PC-9 (cell line): ENCODE measurements around the gene RASAL2. TPM values are rescaled to one million over a fixed set of nuclear protein-coding genes. Genes with fewer than 3 reads are reported as not detected.

Experiments
- BruUV-seq: library from RNA; stranded (reverse); fragments of 400-500 nt; replicated peaks from 2 replicates; lab custom pipeline; 2021; lab: Mats Ljungman, UMichigan
- CTCF ChIA-PET: fragments of 300-600 bp; sonication (Branson Sonifier 250); formaldehyde crosslinking; loops from one replicate; lab custom pipeline; 2022; ENCODE audit warnings: antibody characterized with exemption; lab: Charles Lee
- POLR2A ChIA-PET: fragments of 300-600 bp; sonication (Branson Sonifier 250); formaldehyde crosslinking; loops from one replicate; lab custom pipeline; 2022; ENCODE audit warnings: antibody characterized with exemption; ENCODE audit not compliant: unreplicated experiment; lab: Charles Lee
- DNase-seq, 2 experiments: peaks; one replicate each; pipeline versions ENCODE4 v3.0.0 to v3.0.0-alpha.2; 2015 to 2022; ENCODE audit warnings: mixed read lengths in 1 of 2
- H2AFZ ChIP-seq: fragments of 200-600 bp; sonication (generic); 2 replicates; pipeline ENCODE4 v1.8.1; 2017; ENCODE audit warnings: antibody characterized with exemption
- H3F3A ChIP-seq: fragments of 200-600 bp; sonication (generic); 2 replicates; pipeline ENCODE4 v1.8.1; 2017; ENCODE audit warnings: antibody characterized with exemption, mild to moderate bottlenecking, low read depth; ENCODE audit not compliant: insufficient read depth
- H3K27ac ChIP-seq: fragments of 200-600 bp; sonication (generic); 2 replicates; pipeline ENCODE4 v1.6.1; 2016; ENCODE audit warnings: mixed run types
- H3K27me3 ChIP-seq: fragments of 200-600 bp; sonication (generic); 2 replicates; pipeline ENCODE4 v1.6.1; 2016; ENCODE audit warnings: low read depth, mixed run types; ENCODE audit not compliant: insufficient read depth
- H3K36me3 ChIP-seq: fragments of 200-600 bp; sonication (generic); 2 replicates; pipeline ENCODE4 v1.6.1; 2016; ENCODE audit warnings: low read depth, mixed run types
- H3K4me1 ChIP-seq: fragments of 200-600 bp; sonication (generic); replicated peaks from 2 replicates; pipeline ENCODE4 v1.6.1; 2016; ENCODE audit warnings: mixed run types; ENCODE audit not compliant: insufficient read depth
- H3K4me2 ChIP-seq: fragments of 200-600 bp; sonication (generic); 2 replicates; pipeline ENCODE4 v1.6.1; 2017; ENCODE audit warnings: mixed run types
- H3K4me3 ChIP-seq: fragments of 200-600 bp; sonication (generic); 2 replicates; pipeline ENCODE4 v1.6.1; 2016; ENCODE audit warnings: mixed run types
- H3K79me2 ChIP-seq: fragments of 200-600 bp; sonication (generic); 2 replicates; pipeline ENCODE4 v1.6.1; 2017; ENCODE audit warnings: low read depth, mixed run types
- H3K9me2 ChIP-seq: fragments of 200-600 bp; sonication (generic); 2 replicates; pipeline ENCODE4 v1.8.1; 2017; ENCODE audit warnings: mild to moderate bottlenecking; ENCODE audit not compliant: insufficient read depth
- H3K9me3 ChIP-seq: fragments of 200-600 bp; sonication (generic); 2 replicates; pipeline ENCODE4 v1.8.1; 2016; ENCODE audit warnings: low read depth; ENCODE audit not compliant: insufficient read depth
- H4K20me1 ChIP-seq: fragments of 200-600 bp; sonication (generic); 2 replicates; pipeline ENCODE4 v1.8.1; 2017; ENCODE audit not compliant: insufficient read depth
- CTCF ChIP-seq: fragments of 200-600 bp; sonication (generic); conservative IDR thresholded peaks from 2 replicates; pipeline ENCODE4 v1.6.1; 2017; ENCODE audit warnings: mixed run types, antibody characterized with exemption, mild to moderate bottlenecking, moderate library complexity
- EZH2 ChIP-seq: fragments of 200-600 bp; sonication (generic); IDR thresholded peaks from 2 replicates; pipeline ENCODE4 v1.8.0; 2017; ENCODE audit warnings: antibody characterized with exemption, low read depth
- intact Hi-C: fragments of 100-400 bp; cut with micrococcal nuclease; formaldehyde crosslinking; loops from one replicate; pipeline ENCODE4 v1.10.0; 2022; ENCODE audit not compliant: unreplicated experiment
- total RNA-seq: library from RNA; stranded (reverse); gene quantifications from 2 replicates; pipeline ENCODE4 v1.2.3, GENCODE V29; 2021

The RASAL2 gene
- total RNA-seq, 1 experiment from 2014 or later = 54.1 TPM

GRCh38 chr1:178506669-178507068, 412.8 kb downstream of the RASAL2 start:
- H2AFZ ChIP-seq = no peak overlapping the region
- H3F3A ChIP-seq = no peaks in the 10 kb centered on the region
- no TSS peak for BruUV-seq
- no peaks in the 10 kb centered on the region for H3K27me3 ChIP-seq
- no peaks in the 10 kb centered on the region for H3K4me1 ChIP-seq
- intact Hi-C loops = loop anchor here (10.0 kb wide), 1 partner anchor 562 kb away; no protein-coding TSS in a partner anchor
- no peaks in the 10 kb centered on the region for H4K20me1 ChIP-seq
- DNase-seq = no peak
- H3K9me2 ChIP-seq = no peaks in the 10 kb centered on the region; the same call in 1 of the 2 replicates
- H3K27ac ChIP-seq = no peak overlapping the region
- no peaks in the 10 kb centered on the region for H3K36me3 ChIP-seq
- no peaks in the 10 kb centered on the region for H3K79me2 ChIP-seq
- no peak for TF ChIP-seq EZH2
- TF ChIP-seq CTCF = no peak
- no peak overlapping the region for H3K4me3 ChIP-seq
- ChIA-PET POLR2A (no interaction called here), CTCF (no interaction called here)
- H3K9me3 ChIP-seq = no peaks in the 10 kb centered on the region
- no peak overlapping the region for H3K4me2 ChIP-seq

GRCh38 chr1:178509414-178510007, 415.6 kb downstream of the RASAL2 start:
- BruUV-seq = no TSS peak
- Histone ChIP-seq H2AFZ (no peak overlapping the region), H3K27me3 (no peaks in the 10 kb centered on the region), H3K4me1 (no peaks in the 10 kb centered on the region), H3F3A (no peaks in the 10 kb centered on the region), H3K36me3 (no peaks in the 10 kb centered on the region), H3K4me2 (no peak overlapping the region), H3K79me2 (no peaks in the 10 kb centered on the region), H3K9me2 (no peaks in the 10 kb centered on the region; the same call in 1 of the 2 replicates), H3K9me3 (no peaks in the 10 kb centered on the region), H3K4me3 (no peak overlapping the region), H3K27ac (no peak overlapping the region), H4K20me1 (no peaks in the 10 kb centered on the region)
- TF ChIP-seq EZH2 (no peak), CTCF (no peak)
- POLR2A ChIA-PET = no interaction called here
- DNase-seq = no peak
- intact Hi-C loops = loop anchor here (10.0 kb wide), 1 partner anchor 565 kb away; no protein-coding TSS in a partner anchor
- CTCF ChIA-PET = no interaction called here

- BruUV-seq = no TSS peak
- Histone ChIP-seq H3K9me3 (no peaks in the 10 kb centered on the region), H4K20me1 (no peaks in the 10 kb centered on the region), H3K4me2 (no peak overlapping the region), H3K4me1 (no peaks in the 10 kb centered on the region), H3F3A (no peaks in the 10 kb centered on the region), H3K9me2 (no peaks in the 10 kb centered on the region; the same call in 1 of the 2 replicates), H3K4me3 (no peak overlapping the region), H3K27me3 (no peaks in the 10 kb centered on the region), H3K36me3 (no peaks in the 10 kb centered on the region), H2AFZ (no peak overlapping the region), H3K27ac (no peak overlapping the region), H3K79me2 (no peaks in the 10 kb centered on the region)
- ChIA-PET POLR2A (no interaction called here), CTCF (no interaction called here)
- intact Hi-C loops = no loop called here
- no peak for DNase-seq
- TF ChIP-seq CTCF (no peak), EZH2 (no peak)
Observed at GRCh38 chr1:178510155-178510554, 416.3 kb downstream of the RASAL2 start.
